ENCODE data around the gene TUBB4A.

The TUBB4A gene

GRCh38 chr19:6531956-6532243 is 29.8 kb upstream of the TUBB4A start:
- Mint-ChIP-seq H3K27ac (no peak overlapping the region), H3K4me1 (peaks cover 28% of the 10 kb centered on the region), H3K27me3 (ENCODE audit: low read depth) (peaks cover 79% of the 10 kb centered on the region), H3K36me3 (ENCODE audit: low read depth) (no peaks in the 10 kb centered on the region), H3K4me3 (peak overlapping the region; percentile 15 to 72 (median 57)), H3K9me3 (peaks cover 12% of the 10 kb centered on the region)
- no peak for TF ChIP-seq CTCF (IDR thresholded peaks at IDR 0.05; ENCODE audit: unreplicated experiment in 3 of 3)

DNA sequence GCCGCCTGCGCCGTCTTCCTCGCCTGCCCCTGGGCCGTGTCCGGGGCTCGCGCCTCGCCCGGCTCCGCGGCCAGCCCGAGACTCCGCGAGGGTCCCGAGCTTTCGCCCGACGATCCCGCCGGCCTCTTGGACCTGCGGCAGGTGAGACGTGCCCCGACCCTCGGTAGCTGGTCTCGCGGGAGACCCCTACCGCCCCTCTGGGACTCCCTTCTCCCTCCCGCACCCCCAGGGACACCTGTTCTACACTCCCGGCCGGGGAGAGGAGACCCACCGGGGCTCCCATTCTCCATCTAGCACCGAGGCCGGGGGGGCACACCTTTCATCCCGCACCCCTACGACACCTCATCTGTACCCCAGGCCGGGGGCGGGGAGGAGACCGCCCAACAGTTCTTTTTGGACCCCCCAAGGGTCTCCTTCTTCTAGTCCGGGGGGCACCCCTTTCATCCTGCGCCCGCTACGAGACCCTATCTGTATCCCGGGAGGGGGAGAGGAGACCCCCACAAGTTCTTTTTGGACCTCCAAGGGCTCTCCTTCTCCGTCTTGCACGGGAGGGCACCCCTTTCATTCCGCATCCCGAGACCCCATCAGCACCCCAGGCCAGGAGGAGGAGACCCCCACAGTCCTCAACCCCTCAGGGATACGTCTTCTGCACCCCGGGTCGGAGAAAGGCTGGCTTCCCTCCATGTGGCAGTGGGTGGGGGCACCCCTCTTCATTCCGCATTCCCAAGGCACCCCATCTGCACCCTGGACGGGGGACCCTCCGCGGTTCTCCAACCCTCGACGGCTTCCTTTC is 29.2 kb upstream of the TUBB4A start:
- Mint-ChIP-seq H3K4me3 (peak overlapping the region; percentile 15 to 89 (median 72)), H3K36me3 (ENCODE audit: low read depth) (no peaks in the 10 kb centered on the region), H3K27me3 (ENCODE audit: low read depth) (peaks cover 74% of the 10 kb centered on the region), H3K9me3 (peaks cover 12% of the 10 kb centered on the region), H3K4me1 (peaks cover 28% of the 10 kb centered on the region), H3K27ac (no peak overlapping the region)
- TF ChIP-seq CTCF (IDR thresholded peaks at IDR 0.05; ENCODE audit: unreplicated experiment in 3 of 3): no peak

GRCh38 chr19:6530386-6531162 is 28.5 kb upstream of the TUBB4A start, which contains the start of gene TNFSF9:
TNFSF9 (plus strand) TSS chr19:6531026; CDS start chr19:6531037, 11 bp downstream.
- Mint-ChIP-seq H3K9me3 (peaks cover 6% of the 10 kb centered on the region), H3K4me1 (peaks cover 28% of the 10 kb centered on the region), H3K27me3 (ENCODE audit: low read depth) (peaks cover 66% of the 10 kb centered on the region), H3K4me3 (peak within 1 kb of the TSS; percentile 86 to 89 (median 88)), H3K36me3 (ENCODE audit: low read depth) (no peaks in the 10 kb centered on the region), H3K27ac (peak within 1 kb of the TSS; percentile 3 to 66 (median 35))
- no peak for TF ChIP-seq CTCF (IDR thresholded peaks at IDR 0.05; ENCODE audit: unreplicated experiment in 3 of 3)

GRCh38 chr19:6529937-6530385 is 27.9 kb upstream of the TUBB4A start:
- Mint-ChIP-seq H3K4me3 (peak overlapping the region; percentile 86 to 89 (median 88)), H3K36me3 (ENCODE audit: low read depth) (no peaks in the 10 kb centered on the region), H3K9me3 (peaks cover 4% of the 10 kb centered on the region), H3K4me1 (peaks cover 28% of the 10 kb centered on the region), H3K27me3 (ENCODE audit: low read depth) (peaks cover 60% of the 10 kb centered on the region), H3K27ac (peak overlapping the region in 2 of 3 experiments; percentile 3 to 66)
- no peak for TF ChIP-seq CTCF (IDR thresholded peaks at IDR 0.05; ENCODE audit: unreplicated experiment in 3 of 3)

DNA sequence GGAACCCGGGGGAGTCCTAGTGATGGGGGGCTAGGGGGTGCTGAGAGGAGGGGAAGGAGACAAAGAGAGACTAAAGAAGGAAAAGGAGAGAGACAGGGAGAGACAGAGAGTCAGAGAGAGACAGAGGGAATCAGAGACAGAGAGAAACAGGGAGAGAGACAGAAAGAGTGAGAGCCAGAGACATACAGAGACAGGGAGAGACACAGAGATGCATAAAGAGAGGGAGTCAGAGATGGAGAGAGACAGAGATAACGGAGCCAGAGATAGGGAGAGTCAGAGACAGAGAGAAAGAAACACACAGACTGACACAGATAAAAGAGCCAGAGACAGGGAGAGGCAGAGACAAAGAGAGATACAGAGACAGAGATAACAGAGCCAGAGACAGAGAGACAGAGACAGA is 27.2 kb upstream of the TUBB4A start:
- Mint-ChIP-seq H3K27me3 (ENCODE audit: low read depth) (peaks cover 54% of the 10 kb centered on the region), H3K4me3 (peak overlapping the region; percentile 86 to 89 (median 88)), H3K36me3 (ENCODE audit: low read depth) (no peaks in the 10 kb centered on the region), H3K27ac (peak overlapping the region in 2 of 3 experiments; percentile 5 to 53), H3K9me3 (peaks cover 4% of the 10 kb centered on the region), H3K4me1 (peaks cover 28% of the 10 kb centered on the region)
- TF ChIP-seq CTCF (IDR thresholded peaks at IDR 0.05; ENCODE audit: unreplicated experiment in 3 of 3): no peak
